K562 (cell line): ENCODE data around the gene RFX6. TPM values are rescaled to one million over a fixed set of nuclear protein-coding genes. Genes with fewer than 3 reads are reported as not detected.

Experiments used
- ATAC-seq: fragments of 200-7000 bp; cut with Tn5 transposase; 3 replicates; pipeline ENCODE4 v1.9.1; 2020; ENCODE audit warnings: moderate library complexity
- BruUV-seq: library from RNA; stranded (reverse); fragments of 400-500 nt; replicated peaks from 2 replicates; lab custom pipeline; 2021; lab: Mats Ljungman, UMichigan
- CTCF ChIA-PET: fragments of 300-600 bp; formaldehyde crosslinking; extraction: SDS; loops from one replicate; lab custom pipeline; 2021; ENCODE audit warnings: low intra/inter-chr PET ratio; lab: Yijun Ruan, JAX
- POLR2A ChIA-PET: fragments of 300-600, 350-650 bp; sonication (Branson Sonifier 250); formaldehyde crosslinking; extraction: SDS; loops from one replicate; lab custom pipeline; 2021; ENCODE audit warnings: antibody characterized with exemption, inconsistent platforms; lab: Yijun Ruan, JAX
- DNase-seq, 4 experiments: peaks; one replicate each; pipeline versions ENCODE4 v3.0.0 to v3.0.0-alpha.2; 2011 to 2018; ENCODE audit warnings: low spot score in 3 of 4, mixed read lengths in 3 of 4; ENCODE audit errors: extremely low read depth in 1 of 4
- FAIRE-seq: peaks from 2 replicates; lab custom pipeline; 2011; peaks lifted over from hg19 to GRCh38; lab: Jason Lieb, UNC
- H2AFZ ChIP-seq: 2 replicates; pipeline ENCODE4 v1.6.0; 2011; ENCODE audit warnings: low read depth, low read length, control low read depth, inconsistent platforms
- H3K27ac ChIP-seq: fragments of 200-600 bp; 3 replicates; pipeline ENCODE4 v1.8.0; 2011; ENCODE audit warnings: low read depth, mild to moderate bottlenecking, control low read depth, inconsistent platforms, low read length, moderate library complexity, mixed read lengths; ENCODE audit errors: extremely low read depth
- H3K27me3 ChIP-seq, 2 experiments: fragments of 300-600 bp in 1 of 2; 2 replicates in 1 of 2; 3 replicates in 1 of 2; pipeline versions ENCODE4 v1.6.0 to v1.8.0; 2011; ENCODE audit warnings: inconsistent platforms in 2 of 2, low read length in 2 of 2, mild to moderate bottlenecking in 1 of 2, mixed read lengths in 1 of 2, moderate library complexity in 1 of 2; ENCODE audit not compliant: control insufficient read depth in 2 of 2, insufficient read depth in 2 of 2
- H3K36me3 ChIP-seq: fragments of 300-600 bp; 3 replicates; pipeline ENCODE4 v1.8.0; 2011; ENCODE audit warnings: mild to moderate bottlenecking, low read length, inconsistent platforms; ENCODE audit not compliant: control insufficient read depth, insufficient read depth
- H3K4me1 ChIP-seq, 2 experiments: fragments of 200-600 bp in 1 of 2; replicated peaks in 1 of 2; 2 replicates in 1 of 2; 3 replicates in 1 of 2; pipeline versions ENCODE4 v1.5.1 to v1.8.0; 2011; ENCODE audit warnings: inconsistent platforms in 2 of 2, low read length in 2 of 2, mild to moderate bottlenecking in 1 of 2, mixed read lengths in 1 of 2, moderate library complexity in 1 of 2; ENCODE audit not compliant: control insufficient read depth in 2 of 2, insufficient read depth in 2 of 2
- H3K4me2 ChIP-seq: 2 replicates; pipeline ENCODE4 v1.6.1; 2011; ENCODE audit warnings: low read length, control low read depth, inconsistent platforms, mixed read lengths; ENCODE audit not compliant: insufficient read depth
- H3K4me3 ChIP-seq: fragments of 200-600 bp; sonication (generic), shearing (Covaris generic); 2 replicates; pipeline ENCODE4 v1.5.1; 2016; ENCODE audit warnings: control low read depth, inconsistent platforms
- H3K79me2 ChIP-seq: fragments of 200-600 bp; 3 replicates; pipeline ENCODE4 v1.8.0; 2011; ENCODE audit warnings: low read length, inconsistent platforms; ENCODE audit not compliant: control insufficient read depth, insufficient read depth
- H3K9ac ChIP-seq, 2 experiments: 2 replicates each; pipeline versions ENCODE4 v1.6.0 to v1.6.1; 2011; ENCODE audit warnings: low read depth in 2 of 2, low read length in 2 of 2, control low read depth in 1 of 2, inconsistent platforms in 1 of 2, mild to moderate bottlenecking in 1 of 2, mixed read lengths in 1 of 2; ENCODE audit not compliant: insufficient read depth in 1 of 2
- H3K9me1 ChIP-seq: one replicate; pipeline ENCODE4 v1.6.0; 2011; ENCODE audit warnings: inconsistent platforms, mild to moderate bottlenecking, low read length, moderate library complexity; ENCODE audit not compliant: control insufficient read depth, insufficient read depth
- H3K9me3 ChIP-seq: replicated peaks from 2 replicates; pipeline ENCODE4 v1.5.1; 2011; ENCODE audit warnings: low read depth, low read length, inconsistent platforms; ENCODE audit not compliant: control insufficient read depth, insufficient read depth
- H4K20me1 ChIP-seq: replicated peaks from 2 replicates; pipeline ENCODE4 v1.6.1; 2011; ENCODE audit warnings: low read length, inconsistent platforms, mixed read lengths; ENCODE audit not compliant: control insufficient read depth, insufficient read depth
- ADNP ChIP-seq: fragments of 200-800 bp; sonication (Bioruptor generic); IDR thresholded peaks from 2 replicates; pipeline ENCODE4 v1.6.1; 2016; ENCODE audit warnings: missing genetic modification characterization, missing compliant biosample characterization
- CREB1 ChIP-seq, 2 experiments: sonication (generic) in 1 of 2; formaldehyde crosslinking in 1 of 2; IDR thresholded peaks; 2 replicates each; pipeline versions ENCODE4 v1.6.1 to v1.8.0; 2012 to 2022; ENCODE audit warnings: inconsistent platforms in 1 of 2, mild to moderate bottlenecking in 1 of 2, missing genetic modification reagents in 1 of 2, moderate library complexity in 1 of 2
- KLF1 ChIP-seq: fragments of 450-650 bp; IDR thresholded peaks from 2 replicates; pipeline ENCODE4 v1.6.1; 2016; ENCODE audit warnings: missing genetic modification characterization, missing compliant biosample characterization
- MTF1 ChIP-seq: fragments of 250-450 bp; sonication (Bioruptor Pico); IDR thresholded peaks from 2 replicates; pipeline ENCODE4 v1.9.0; 2021; ENCODE audit warnings: moderate library complexity, mild to moderate bottlenecking, inconsistent platforms, borderline replicate concordance
- NFIC ChIP-seq: fragments of 450-650 bp; IDR thresholded peaks from 2 replicates; pipeline ENCODE4 v1.6.1; 2017; ENCODE audit warnings: mild to moderate bottlenecking, inconsistent platforms
- NUFIP1 ChIP-seq: fragments of 450-650 bp; IDR thresholded peaks from 2 replicates; pipeline ENCODE4 v1.6.1; 2018; ENCODE audit not compliant: partially characterized antibody
- SAFB2 ChIP-seq: fragments of 200-400 bp; formaldehyde crosslinking; IDR thresholded peaks from 2 replicates; pipeline ENCODE4 v1.6.1; 2018; ENCODE audit warnings: borderline replicate concordance, low read length, low read depth, moderate library complexity; ENCODE audit not compliant: severe bottlenecking
- TAL1 ChIP-seq: fragments of 450-650 bp; IDR thresholded peaks from 2 replicates; pipeline ENCODE4 v1.6.1; 2016; ENCODE audit warnings: mild to moderate bottlenecking
- ZKSCAN8 ChIP-seq: fragments of 200-800 bp; sonication (Bioruptor generic); IDR thresholded peaks from 2 replicates; pipeline ENCODE4 v1.6.1; 2016; ENCODE audit warnings: missing genetic modification characterization, missing compliant biosample characterization
- ZNF41 ChIP-seq: fragments of 250-450 bp; sonication (Bioruptor Pico); conservative IDR thresholded peaks from 2 replicates; pipeline ENCODE4 v1.4.0; 2020; ENCODE audit warnings: mild to moderate bottlenecking
- ZZZ3 ChIP-seq: fragments of 450-650 bp; IDR thresholded peaks from 2 replicates; pipeline ENCODE4 v1.6.1; 2016; ENCODE audit warnings: antibody characterized with exemption, mild to moderate bottlenecking, moderate library complexity
- WGBS: fragments of 100-300 bp; shearing (Covaris generic); methylation state at CpG from one replicate; pipeline ENCODE4 v1.1.6; 2016; ENCODE audit warnings: low coverage, mixed read lengths; ENCODE audit not compliant: insufficient coverage; ENCODE audit errors: missing lambda C conversion rate; 5-methylcytosine and 5-hydroxymethylcytosine counted together
- in situ Hi-C: fragments of 300-500 bp; cut with MboI; formaldehyde crosslinking; loops from 4 replicates; pipeline ENCODE4 v1.15.0; 2018; ENCODE audit warnings: inconsistent platforms, mixed read lengths
- intact Hi-C: fragments of 100-400 bp; cut with micrococcal nuclease; formaldehyde crosslinking; loops from 2 replicates; pipeline ENCODE4 v1.14.2; 2022
- polyA plus RNA-seq, 8 experiments: library from polyadenylated mRNA; depleted of rRNA in 4 of 8; stranded (reverse) in 5 of 8; unstranded in 3 of 8; fragments of >200 nt; fragmentation: Nextera tagmentation in 2 of 8; fragmentation: Illumina TruSeq in 1 of 8; extraction: Ambion mirVana in 2 of 8; extraction: Trizol in 1 of 8; gene quantifications; 2 replicates each; pipeline versions ENCODE4 v1.2.1 to v1.2.3, GENCODE V29; 2011 to 2014; ENCODE audit warnings: inconsistent platforms in 1 of 8, missing spikeins in 1 of 8
- total RNA-seq, 7 experiments: library from RNA; depleted of rRNA in 6 of 7; stranded (reverse); fragments of >200 nt in 6 of 7; fragmentation: Illumina TruSeq in 2 of 7; extraction: Trizol in 2 of 7; gene quantifications; 2 replicates each; pipeline versions ENCODE4 v1.2.1 to v1.2.3, GENCODE V29; 2011 to 2021; ENCODE audit warnings: low replicate concordance in 1 of 7

The RFX6 gene
- total and polyA plus RNA-seq, 9 of the 15 experiments (the other 6 are each of a cell fraction or from before 2014, with no cell fraction given) = not detected

GRCh38 chr6:116966675-116967576, 89.9 kb downstream of the RFX6 start:
- Histone ChIP-seq H3K9ac (no peak overlapping the region), H3K9me3 (no peaks in the 10 kb centered on the region), H3K4me3 (no peak overlapping the region), H3K36me3 (no peaks in the 10 kb centered on the region), H4K20me1 (no peaks in the 10 kb centered on the region), H3K27me3 (no peaks in the 10 kb centered on the region), H3K27ac (no peak overlapping the region), H2AFZ (no peak overlapping the region)
- FAIRE-seq = no peak
- POLR2A ChIA-PET = no interaction called here
- in situ Hi-C loops (no loop called here), intact Hi-C loops (loop anchor here (5.0 kb wide), 3 partner anchors 85 to 700 kb away; no protein-coding TSS in a partner anchor)
- 0% methylated on average over 5 of the region's 6 CpGs for WGBS
- TF ChIP-seq MTF1 (no peak), ZKSCAN8 (CRISPR knock-in tag) (no peak), NUFIP1 (no peak), ZZZ3 (no peak), TAL1 (no peak), ZNF41 (CRISPR knock-in tag) (no peak), CREB1 (IDR thresholded peaks at IDR 0.05) (no peak), CREB1 (CRISPR knock-in tag; IDR thresholded peaks at IDR 0.05) (no peak), KLF1 (tag) (no peak), SAFB2 (no peak), ADNP (tag) (no peak), NFIC (no peak)
- TF ChIP-seq, all 486 proteins: peak for 0
- Histone ChIP-seq H3K4me2 (no peak overlapping the region), H3K79me2 (no peaks in the 10 kb centered on the region), H3K9me1 (no peaks in the 10 kb centered on the region), H3K4me1 (no peaks in the 10 kb centered on the region)
- DNase-seq = no peak
- no peak for ATAC-seq
- CTCF ChIA-PET = no interaction called here
- BruUV-seq = no TSS peak
